K562 (cell line): ENCODE results near the gene FBXO46. TPM values are rescaled to one million over a fixed set of nuclear protein-coding genes. Genes with fewer than 3 reads are reported as not detected.
A peak's percentile ranks its signal among the peaks of the same experiment; 100 is the strongest.

Experiments
- ATAC-seq: fragments of 200-7000 bp; cut with Tn5 transposase; 3 replicates; pipeline ENCODE4 v1.9.1; 2020; ENCODE audit warnings: moderate library complexity
- BruUV-seq: library from RNA; stranded (reverse); fragments of 400-500 nt; replicated peaks from 2 replicates; lab custom pipeline; 2021; lab: Mats Ljungman, UMichigan
- CTCF ChIA-PET: fragments of 300-600 bp; formaldehyde crosslinking; extraction: SDS; loops from one replicate; lab custom pipeline; 2021; ENCODE audit warnings: low intra/inter-chr PET ratio; lab: Yijun Ruan, JAX
- POLR2A ChIA-PET: fragments of 300-600, 350-650 bp; sonication (Branson Sonifier 250); formaldehyde crosslinking; extraction: SDS; loops from one replicate; lab custom pipeline; 2021; ENCODE audit warnings: antibody characterized with exemption, inconsistent platforms; lab: Yijun Ruan, JAX
- DNase-seq, 4 experiments: peaks; one replicate each; pipeline versions ENCODE4 v3.0.0 to v3.0.0-alpha.2; 2011 to 2018; ENCODE audit warnings: low spot score in 3 of 4, mixed read lengths in 3 of 4; ENCODE audit errors: extremely low read depth in 1 of 4
- FAIRE-seq: peaks from 2 replicates; lab custom pipeline; 2011; peaks lifted over from hg19 to GRCh38; lab: Jason Lieb, UNC
- H2AFZ ChIP-seq: 2 replicates; pipeline ENCODE4 v1.6.0; 2011; ENCODE audit warnings: low read depth, low read length, control low read depth, inconsistent platforms
- H3K27ac ChIP-seq: fragments of 200-600 bp; 3 replicates; pipeline ENCODE4 v1.8.0; 2011; ENCODE audit warnings: low read depth, mild to moderate bottlenecking, control low read depth, inconsistent platforms, low read length, moderate library complexity, mixed read lengths; ENCODE audit errors: extremely low read depth
- H3K27me3 ChIP-seq, 2 experiments: fragments of 300-600 bp in 1 of 2; 2 replicates in 1 of 2; 3 replicates in 1 of 2; pipeline versions ENCODE4 v1.6.0 to v1.8.0; 2011; ENCODE audit warnings: inconsistent platforms in 2 of 2, low read length in 2 of 2, mild to moderate bottlenecking in 1 of 2, mixed read lengths in 1 of 2, moderate library complexity in 1 of 2; ENCODE audit not compliant: control insufficient read depth in 2 of 2, insufficient read depth in 2 of 2
- H3K36me3 ChIP-seq: fragments of 300-600 bp; 3 replicates; pipeline ENCODE4 v1.8.0; 2011; ENCODE audit warnings: mild to moderate bottlenecking, low read length, inconsistent platforms; ENCODE audit not compliant: control insufficient read depth, insufficient read depth
- H3K4me1 ChIP-seq, 2 experiments: fragments of 200-600 bp in 1 of 2; replicated peaks in 1 of 2; 2 replicates in 1 of 2; 3 replicates in 1 of 2; pipeline versions ENCODE4 v1.5.1 to v1.8.0; 2011; ENCODE audit warnings: inconsistent platforms in 2 of 2, low read length in 2 of 2, mild to moderate bottlenecking in 1 of 2, mixed read lengths in 1 of 2, moderate library complexity in 1 of 2; ENCODE audit not compliant: control insufficient read depth in 2 of 2, insufficient read depth in 2 of 2
- H3K4me2 ChIP-seq: 2 replicates; pipeline ENCODE4 v1.6.1; 2011; ENCODE audit warnings: low read length, control low read depth, inconsistent platforms, mixed read lengths; ENCODE audit not compliant: insufficient read depth
- H3K4me3 ChIP-seq: fragments of 200-600 bp; sonication (generic), shearing (Covaris generic); 2 replicates; pipeline ENCODE4 v1.5.1; 2016; ENCODE audit warnings: control low read depth, inconsistent platforms
- H3K79me2 ChIP-seq: fragments of 200-600 bp; 3 replicates; pipeline ENCODE4 v1.8.0; 2011; ENCODE audit warnings: low read length, inconsistent platforms; ENCODE audit not compliant: control insufficient read depth, insufficient read depth
- H3K9ac ChIP-seq, 2 experiments: 2 replicates each; pipeline versions ENCODE4 v1.6.0 to v1.6.1; 2011; ENCODE audit warnings: low read depth in 2 of 2, low read length in 2 of 2, control low read depth in 1 of 2, inconsistent platforms in 1 of 2, mild to moderate bottlenecking in 1 of 2, mixed read lengths in 1 of 2; ENCODE audit not compliant: insufficient read depth in 1 of 2
- H3K9me1 ChIP-seq: one replicate; pipeline ENCODE4 v1.6.0; 2011; ENCODE audit warnings: inconsistent platforms, mild to moderate bottlenecking, low read length, moderate library complexity; ENCODE audit not compliant: control insufficient read depth, insufficient read depth
- H3K9me3 ChIP-seq: replicated peaks from 2 replicates; pipeline ENCODE4 v1.5.1; 2011; ENCODE audit warnings: low read depth, low read length, inconsistent platforms; ENCODE audit not compliant: control insufficient read depth, insufficient read depth
- H4K20me1 ChIP-seq: replicated peaks from 2 replicates; pipeline ENCODE4 v1.6.1; 2011; ENCODE audit warnings: low read length, inconsistent platforms, mixed read lengths; ENCODE audit not compliant: control insufficient read depth, insufficient read depth
- ATF6 ChIP-seq: sonication (generic); formaldehyde crosslinking; IDR thresholded peaks from 2 replicates; pipeline ENCODE4 v1.4.0; 2020; ENCODE audit warnings: mild to moderate bottlenecking, missing genetic modification reagents
- DEAF1 ChIP-seq: fragments of 450-650 bp; formaldehyde crosslinking; IDR thresholded peaks from 2 replicates; pipeline ENCODE4 v1.4.0; 2020; ENCODE audit warnings: mild to moderate bottlenecking, moderate library complexity
- EP400 ChIP-seq: fragments of 450-650 bp; IDR thresholded peaks from 2 replicates; pipeline ENCODE4 v1.6.1; 2017; ENCODE audit warnings: antibody characterized with exemption, mild to moderate bottlenecking, moderate library complexity
- ETS1 ChIP-seq: conservative IDR thresholded peaks from 2 replicates; pipeline ENCODE4 v1.6.1; 2011; ENCODE audit warnings: low read depth, mild to moderate bottlenecking, low read length; ENCODE audit not compliant: control insufficient read depth
- FOXP1 ChIP-seq: sonication (generic); formaldehyde crosslinking; IDR thresholded peaks from 2 replicates; pipeline ENCODE4 v1.8.0; 2022; ENCODE audit warnings: mild to moderate bottlenecking, missing genetic modification reagents
- HES1 ChIP-seq: fragments of 450-650 bp; IDR thresholded peaks from 2 replicates; pipeline ENCODE4 v1.6.1; 2016; ENCODE audit warnings: low read depth, mild to moderate bottlenecking, moderate library complexity
- PHF20 ChIP-seq: fragments of 450-650 bp; IDR thresholded peaks from 2 replicates; pipeline ENCODE4 v1.6.1; 2018; ENCODE audit not compliant: partially characterized antibody
- POLR2G ChIP-seq: fragments of 200-400 bp; formaldehyde crosslinking; IDR thresholded peaks from 2 replicates; pipeline ENCODE4 v1.6.1; 2017; ENCODE audit warnings: low read depth, mild to moderate bottlenecking, antibody characterized with exemption, low read length, moderate library complexity
- POU5F1 ChIP-seq: fragments of 150-350 bp; IDR thresholded peaks from 2 replicates; pipeline ENCODE4 v1.6.1; 2014; ENCODE audit warnings: borderline replicate concordance, low read length, low read depth, mild to moderate bottlenecking; ENCODE audit not compliant: partially characterized antibody
- RB1 ChIP-seq: fragments of 450-650 bp; IDR thresholded peaks from 2 replicates; pipeline ENCODE4 v1.6.1; 2017; ENCODE audit warnings: low read depth, mild to moderate bottlenecking
- SREBF2 ChIP-seq: sonication (generic); formaldehyde crosslinking; IDR thresholded peaks from 2 replicates; pipeline ENCODE4 v1.4.0; 2020; ENCODE audit warnings: mild to moderate bottlenecking, missing genetic modification reagents
- TAF1 ChIP-seq: IDR thresholded peaks from 2 replicates; pipeline ENCODE4 v1.6.1; 2011; ENCODE audit warnings: mild to moderate bottlenecking, low read length, moderate library complexity; ENCODE audit not compliant: insufficient read depth, control insufficient read depth, severe bottlenecking; ENCODE audit errors: extremely low read depth
- TOE1 ChIP-seq, 2 experiments: fragments of 450-650 bp in 1 of 2; sonication (generic) in 1 of 2; formaldehyde crosslinking in 1 of 2; IDR thresholded peaks; 2 replicates each; pipeline versions ENCODE4 v1.7.1 to v1.8.0; 2016 to 2022; ENCODE audit warnings: borderline replicate concordance in 2 of 2, mild to moderate bottlenecking in 2 of 2, antibody characterized with exemption in 1 of 2, inconsistent platforms in 1 of 2, low read depth in 1 of 2, missing genetic modification reagents in 1 of 2, moderate library complexity in 1 of 2
- ZNF696 ChIP-seq: fragments of 250-450 bp; sonication (Bioruptor Pico); conservative IDR thresholded peaks from 2 replicates; pipeline ENCODE4 v1.4.0; 2020; ENCODE audit warnings: mild to moderate bottlenecking, moderate library complexity
- WGBS: fragments of 100-300 bp; shearing (Covaris generic); methylation state at CpG from one replicate; pipeline ENCODE4 v1.1.6; 2016; ENCODE audit warnings: low coverage, mixed read lengths; ENCODE audit not compliant: insufficient coverage; ENCODE audit errors: missing lambda C conversion rate; 5-methylcytosine and 5-hydroxymethylcytosine counted together
- in situ Hi-C: fragments of 300-500 bp; cut with MboI; formaldehyde crosslinking; loops from 4 replicates; pipeline ENCODE4 v1.15.0; 2018; ENCODE audit warnings: inconsistent platforms, mixed read lengths
- intact Hi-C: fragments of 100-400 bp; cut with micrococcal nuclease; formaldehyde crosslinking; loops from 2 replicates; pipeline ENCODE4 v1.14.2; 2022
- polyA plus RNA-seq, 8 experiments: library from polyadenylated mRNA; depleted of rRNA in 4 of 8; stranded (reverse) in 5 of 8; unstranded in 3 of 8; fragments of >200 nt; fragmentation: Nextera tagmentation in 2 of 8; fragmentation: Illumina TruSeq in 1 of 8; extraction: Ambion mirVana in 2 of 8; extraction: Trizol in 1 of 8; gene quantifications; 2 replicates each; pipeline versions ENCODE4 v1.2.1 to v1.2.3, GENCODE V29; 2011 to 2014; ENCODE audit warnings: inconsistent platforms in 1 of 8, missing spikeins in 1 of 8
- total RNA-seq, 7 experiments: library from RNA; depleted of rRNA in 6 of 7; stranded (reverse); fragments of >200 nt in 6 of 7; fragmentation: Illumina TruSeq in 2 of 7; extraction: Trizol in 2 of 7; gene quantifications; 2 replicates each; pipeline versions ENCODE4 v1.2.1 to v1.2.3, GENCODE V29; 2011 to 2021; ENCODE audit warnings: low replicate concordance in 1 of 7

Gene FBXO46
- total and polyA plus RNA-seq, 9 of the 15 experiments (the other 6 are each of a cell fraction or from before 2014, with no cell fraction given), result 1.5 to 36.1 (median 7.3) TPM

- peaks cover 45% of the 10 kb centered on the region for H3K79me2 ChIP-seq
- H4K20me1 ChIP-seq, result 0 out of 2 replicates have a peak, but pooled peaks cover 4% of the 10 kb centered on the region
- FAIRE-seq, result no peak
- H3K27me3 ChIP-seq, result no peaks in the 10 kb centered on the region
- peak; percentile 89 to 96 (median 94) for DNase-seq
- BruUV-seq, result TSS peak; percentile 88
- H2AFZ ChIP-seq, result peak within 1 kb of the TSS; percentile 95
- peak within 1 kb of the TSS; percentile 97 for H3K4me2 ChIP-seq
- CTCF ChIA-PET, result no interaction called here
- peaks cover 9 to 20% of the 10 kb centered on the region in 2 experiments; a peak in 4 of 5 replicates for H3K4me1 ChIP-seq
- H3K9me3 ChIP-seq, result no peaks in the 10 kb centered on the region
- 2% methylated on average over 18 of the region's 36 CpGs for WGBS
- no peaks in the 10 kb centered on the region for H3K9me1 ChIP-seq
- intact Hi-C loops, result no loop called here
- H3K9ac ChIP-seq, result peak within 1 kb of the TSS; percentile 84 to 94
- peaks cover 61% of the 10 kb centered on the region for H3K36me3 ChIP-seq
- peak within 1 kb of the TSS; percentile 78 for H3K4me3 ChIP-seq
- POLR2A ChIA-PET, result interaction anchor here (0.7 to 3.2 kb wide), 19 partner anchors 8 to 81 kb away, joined by 3 to 30 read pairs (median 6); partner anchors contain the start of genes FBXO46 and SIX5
- peak within 1 kb of the TSS; percentile 91 for H3K27ac ChIP-seq
- peak; percentile 83 for ATAC-seq
- in situ Hi-C loops, result no loop called here
- TF ChIP-seq POLR2G (peak; percentile 91), RB1 (peak; percentile 59; the same call in 1 of the 2 replicates), ETS1 (0 out of 2 replicates have a peak, but pooled peaks have one; percentile 16), POU5F1 (no peak), DEAF1 (CRISPR knock-in tag) (no peak), SREBF2 (no peak), TOE1 (IDR thresholded peaks at IDR 0.05; ENCODE audit: borderline replicate concordance) (peak; percentile 78; the same call in 1 of the 2 replicates), TOE1 (CRISPR knock-in tag; IDR thresholded peaks at IDR 0.05; ENCODE audit: borderline replicate concordance, low read depth) (no peak), HES1 (0 out of 2 replicates have a peak, but pooled peaks have one; percentile 22), ATF6 (CRISPR knock-in tag) (peak; percentile 93), TAF1 (peak; percentile 95), ZNF696 (no peak), EP400 (peak; percentile 98), FOXP1 (peak; percentile 16; the same call in 1 of the 2 replicates), PHF20 (peak; percentile 91)
Observed at GRCh38 chr19:45691516-45692186, 39.0 kb downstream of the FBXO46 start, which contains the start of gene SNRPD2. TSS of gene SNRPD2 (minus strand) at chr19:45691953. CDS start at chr19:45691888, 65 bp downstream.
